GM23248 (cell line): ENCODE data around the gene CACHD1. TPM values are rescaled to one million over a fixed set of nuclear protein-coding genes. Genes with fewer than 3 reads are reported as not detected.
"Not testable (repeated sequence)": the region's sequence is repeated elsewhere in the genome, so short reads cannot be mapped to it uniquely, and the experiment has no call there.

Experiments
- DNase-seq: peaks from one replicate; pipeline ENCODE4 v3.0.0-alpha.2; 2015
- H2AFZ ChIP-seq: fragments of 200-600 bp; sonication (generic); 2 replicates; pipeline ENCODE4 v1.6.1; 2016; ENCODE audit warnings: antibody characterized with exemption
- H3F3A ChIP-seq: fragments of 200-600 bp; sonication (generic); 2 replicates; pipeline ENCODE4 v1.6.1; 2016; ENCODE audit warnings: mild to moderate bottlenecking, antibody characterized with exemption, mixed run types; ENCODE audit not compliant: insufficient read depth
- H3K27ac ChIP-seq: fragments of 200-600 bp; sonication (generic); 2 replicates; pipeline ENCODE4 v1.5.1; 2016; ENCODE audit warnings: mild to moderate bottlenecking
- H3K27me3 ChIP-seq: fragments of 200-600 bp; sonication (generic); replicated peaks from 2 replicates; pipeline ENCODE4 v1.6.1; 2016; ENCODE audit warnings: mild to moderate bottlenecking; ENCODE audit not compliant: insufficient read depth
- H3K36me3 ChIP-seq: fragments of 200-600 bp; sonication (generic); 2 replicates; pipeline ENCODE4 v1.6.1; 2016; ENCODE audit warnings: low read depth, mild to moderate bottlenecking
- H3K4me1 ChIP-seq: fragments of 200-600 bp; sonication (generic); 2 replicates; pipeline ENCODE4 v1.6.1; 2016; ENCODE audit warnings: mild to moderate bottlenecking; ENCODE audit not compliant: insufficient read depth
- H3K4me2 ChIP-seq: fragments of 200-600 bp; sonication (generic); one replicate; pipeline ENCODE4 v1.6.1; 2016; ENCODE audit warnings: mild to moderate bottlenecking; ENCODE audit not compliant: unreplicated experiment
- H3K4me3 ChIP-seq: fragments of 200-600 bp; sonication (generic); 2 replicates; pipeline ENCODE4 v1.5.1; 2016; ENCODE audit warnings: mild to moderate bottlenecking
- H3K79me2 ChIP-seq: fragments of 200-600 bp; sonication (generic); 2 replicates; pipeline ENCODE4 v1.6.1; 2016; ENCODE audit warnings: mild to moderate bottlenecking; ENCODE audit not compliant: insufficient read depth
- H3K9ac ChIP-seq: fragments of 200-600 bp; sonication (generic); 2 replicates; pipeline ENCODE4 v1.6.1; 2016; ENCODE audit warnings: mild to moderate bottlenecking
- H3K9me2 ChIP-seq: fragments of 200-600 bp; sonication (generic); 2 replicates; pipeline ENCODE4 v1.6.1; 2016; ENCODE audit warnings: mixed run types, mild to moderate bottlenecking, moderate library complexity; ENCODE audit not compliant: insufficient read depth
- H3K9me3 ChIP-seq: fragments of 200-600 bp; sonication (generic); one replicate; pipeline ENCODE4 v1.6.1; 2017; ENCODE audit warnings: low read depth
- H4K20me1 ChIP-seq: fragments of 200-600 bp; sonication (generic); 2 replicates; pipeline ENCODE4 v1.6.0; 2016; ENCODE audit not compliant: insufficient read depth
- EZH2 ChIP-seq: fragments of 200-600 bp; sonication (generic); IDR thresholded peaks from 2 replicates; pipeline ENCODE4 v1.6.1; 2018; ENCODE audit warnings: antibody characterized with exemption, mild to moderate bottlenecking; ENCODE audit not compliant: insufficient read depth, poor library complexity, severe bottlenecking
- EZH2phosphoT487 ChIP-seq: fragments of 200-600 bp; sonication (generic); IDR thresholded peaks from 2 replicates; pipeline ENCODE4 v1.6.1; 2018; ENCODE audit warnings: antibody characterized with exemption, moderate library complexity, mild to moderate bottlenecking, low read depth; ENCODE audit not compliant: insufficient read depth
- WGBS, 2 experiments: methylation state at CpG; one replicate each; pipeline ENCODE4 v1.1.6; 2015 to 2017; ENCODE audit warnings: low lambda C conversion rate in 2 of 2, low coverage in 1 of 2; ENCODE audit errors: missing lambda C conversion rate in 2 of 2; 5-methylcytosine and 5-hydroxymethylcytosine counted together
- in situ Hi-C: fragments of 300-500 bp; cut with MboI; formaldehyde crosslinking; loops from 2 replicates; pipeline ENCODE4 v1.15.0; 2020
- polyA plus RNA-seq: library from polyadenylated mRNA; unstranded; fragments of >200 nt; fragmentation: Nextera tagmentation; extraction: Ambion mirVana; gene quantifications from 2 replicates; pipeline ENCODE4 v1.2.1, GENCODE V29; 2016
- total RNA-seq: library from RNA; depleted of rRNA; stranded (reverse); fragments of >200 nt; shearing (Covaris generic); gene quantifications from 2 replicates; pipeline ENCODE4 v1.2.3, GENCODE V29; 2014

CACHD1 gene
- total and polyA plus RNA-seq, 2 experiments from 2014 or later = 1.9 to 9.3 TPM

- H3K4me2 ChIP-seq = no peak overlapping the region
- TF ChIP-seq EZH2phosphoT487 (no peak), EZH2 (no peak)
- no peak overlapping the region for H3K4me3 ChIP-seq
- no peak overlapping the region for H3K9ac ChIP-seq
- H3K27ac ChIP-seq = no peak overlapping the region
- no peaks in the 10 kb centered on the region for H4K20me1 ChIP-seq
- H3K79me2 ChIP-seq = no peaks in the 10 kb centered on the region
- WGBS, 2 experiments = 87 to 91% methylated on average over 8 of the region's 8 CpGs
- H3K36me3 ChIP-seq = no peaks in the 10 kb centered on the region
- H3K9me2 ChIP-seq = no peaks in the 10 kb centered on the region
- no peaks in the 10 kb centered on the region for H3K27me3 ChIP-seq
- in situ Hi-C loops = loop anchor here (10.0 kb wide), 1 partner anchor 115 kb away; no protein-coding TSS in a partner anchor
- no peak for DNase-seq
- H3K9me3 ChIP-seq = no peaks in the 10 kb centered on the region
- no peaks in the 10 kb centered on the region for H3K4me1 ChIP-seq
- H2AFZ ChIP-seq = no peak overlapping the region
- H3F3A ChIP-seq = no peaks in the 10 kb centered on the region
Observed at GRCh38 chr1:64699327-64699726, 229.4 kb downstream of the CACHD1 start.

DNA sequence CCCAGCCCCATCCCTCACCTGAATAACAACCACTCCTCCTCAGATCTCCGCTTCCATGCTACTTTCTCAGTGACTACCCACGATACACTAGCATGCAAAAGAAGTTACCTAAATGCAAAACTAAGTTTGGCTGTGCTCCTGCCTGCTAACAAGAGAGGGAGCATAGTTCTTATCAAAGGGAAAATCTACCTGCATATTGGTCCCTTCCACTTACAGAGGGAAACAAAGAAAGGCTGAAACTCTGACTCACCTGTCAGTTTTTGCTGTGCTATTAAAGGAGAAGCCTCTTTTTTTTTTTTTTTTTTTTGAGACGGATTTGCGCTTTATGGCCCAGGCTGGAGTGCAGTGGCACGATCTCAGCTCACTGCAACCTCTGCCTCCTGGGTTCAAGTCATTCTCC lies 231.1 kb downstream of the CACHD1 start:
- in situ Hi-C loops = no loop called here
- no peaks in the 10 kb centered on the region for H3K9me2 ChIP-seq
- H4K20me1 ChIP-seq = no peaks in the 10 kb centered on the region
- TF ChIP-seq EZH2phosphoT487 = no peak
- TF ChIP-seq EZH2 = no peak
- no peak overlapping the region for H2AFZ ChIP-seq
- no peak overlapping the region for H3K4me2 ChIP-seq
- no peak for DNase-seq
- H3F3A ChIP-seq = no peaks in the 10 kb centered on the region
- no peaks in the 10 kb centered on the region for H3K4me1 ChIP-seq
- H3K9me3 ChIP-seq = no peaks in the 10 kb centered on the region
- H3K27ac ChIP-seq = no peak overlapping the region
- H3K27me3 ChIP-seq = no peaks in the 10 kb centered on the region
- WGBS, 2 experiments = 83 to 90% methylated on average over 5 of the region's 5 CpGs
- no peaks in the 10 kb centered on the region for H3K36me3 ChIP-seq
- H3K4me3 ChIP-seq = no peak overlapping the region
- no peak overlapping the region for H3K9ac ChIP-seq
- H3K79me2 ChIP-seq = no peaks in the 10 kb centered on the region

- Histone ChIP-seq H2AFZ (no peak overlapping the region), H3K9me3 (no peaks in the 10 kb centered on the region), H3K9ac (no peak overlapping the region), H3K79me2 (no peaks in the 10 kb centered on the region), H3F3A (no peaks in the 10 kb centered on the region), H3K4me2 (no peak overlapping the region), H4K20me1 (no peaks in the 10 kb centered on the region), H3K27ac (no peak overlapping the region), H3K4me3 (no peak overlapping the region), H3K36me3 (no peaks in the 10 kb centered on the region), H3K27me3 (no peaks in the 10 kb centered on the region), H3K4me1 (no peaks in the 10 kb centered on the region), H3K9me2 (no peaks in the 10 kb centered on the region)
- TF ChIP-seq EZH2 (no peak), EZH2phosphoT487 (no peak)
- WGBS, 2 experiments = 2 to 16% methylated on average over 2 of the region's 2 CpGs
- peak; percentile 8 for DNase-seq
- in situ Hi-C loops = no loop called here
Observed at GRCh38 chr1:64701886-64702285, 232.0 kb downstream of the CACHD1 start.

- H2AFZ ChIP-seq, in situ Hi-C loops: not testable (repeated sequence)
Observed at GRCh38 chr1:64702670-64703069, 232.7 kb downstream of the CACHD1 start.

DNA sequence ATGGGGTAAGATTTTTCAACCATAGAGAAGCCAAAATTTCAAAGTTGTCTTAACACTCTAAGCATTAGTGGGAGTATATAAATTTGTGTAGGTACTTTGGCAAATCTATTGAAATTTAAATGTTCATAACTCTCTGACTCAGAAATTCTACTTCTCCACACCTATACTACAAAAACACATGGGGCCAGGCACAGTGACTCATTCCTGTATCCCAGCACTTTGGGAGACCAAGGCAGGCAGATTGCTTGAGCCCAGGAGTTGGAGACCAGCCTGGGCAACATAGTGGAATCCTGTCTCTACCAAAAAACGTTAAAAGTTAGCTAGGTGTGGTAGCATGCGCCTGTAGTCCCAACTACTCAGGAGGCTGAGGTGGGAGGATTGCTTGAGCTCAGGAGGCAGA lies 233.7 kb downstream of the CACHD1 start:
- TF ChIP-seq EZH2 = no peak
- no peak for TF ChIP-seq EZH2phosphoT487

More at GRCh38 chr1:64702670-64703069, 232.7 kb downstream of the CACHD1 start:
- not testable (repeated sequence) for H3K9me2 ChIP-seq, H3K27me3 ChIP-seq, H3F3A ChIP-seq, H3K9me3 ChIP-seq, H3K4me1 ChIP-seq, DNase-seq, H3K79me2 ChIP-seq, H3K27ac ChIP-seq, H4K20me1 ChIP-seq, H3K36me3 ChIP-seq, H3K9ac ChIP-seq, H3K4me2 ChIP-seq, H3K4me3 ChIP-seq
- 67 to 70% methylated on average over 3 of the region's 3 CpGs for WGBS, 2 experiments

More for the DNA sequence above, 233.7 kb downstream of the CACHD1 start:
- Histone ChIP-seq H4K20me1 (no peaks in the 10 kb centered on the region), H3K27me3 (no peaks in the 10 kb centered on the region), H3K9ac (no peak overlapping the region), H2AFZ (no peak overlapping the region), H3K4me1 (no peaks in the 10 kb centered on the region), H3K36me3 (no peaks in the 10 kb centered on the region), H3K27ac (no peak overlapping the region), H3F3A (no peaks in the 10 kb centered on the region), H3K4me3 (no peak overlapping the region), H3K79me2 (no peaks in the 10 kb centered on the region), H3K9me3 (no peaks in the 10 kb centered on the region), H3K4me2 (no peak overlapping the region), H3K9me2 (no peaks in the 10 kb centered on the region)
- DNase-seq = no peak
- in situ Hi-C loops = no loop called here
- 67 to 71% methylated on average over 2 of the region's 2 CpGs for WGBS, 2 experiments
